PFSK-1 (cell line): Measurements from ENCODE around the gene PRR3.

ENCODE experiments used
- FOXP2 ChIP-seq: optimal IDR thresholded peaks from 2 replicates; pipeline ENCODE3; 2011; ENCODE audit warnings: borderline replicate concordance, control low read depth, inconsistent platforms; ENCODE audit not compliant: insufficient read depth; ENCODE audit errors: extremely low read length, extremely low read depth
- POLR2AphosphoS5 ChIP-seq: IDR thresholded peaks from 2 replicates; pipeline ENCODE4 v1.6.1; 2012; ENCODE audit warnings: low read depth, mild to moderate bottlenecking, control low read depth, low read length, moderate library complexity
- SIN3A ChIP-seq: IDR thresholded peaks from 2 replicates; pipeline ENCODE4 v1.6.1; 2012; ENCODE audit warnings: mild to moderate bottlenecking, low read length, moderate library complexity, borderline replicate concordance; ENCODE audit not compliant: insufficient read depth
- TAF1 ChIP-seq: IDR thresholded peaks from 2 replicates; pipeline ENCODE4 v1.6.1; 2012; ENCODE audit warnings: low read length, control low read depth, borderline replicate concordance; ENCODE audit not compliant: insufficient read depth
- TF ChIP-seq, protein P1 (sequence below), 2 experiments: IDR thresholded peaks; 2 replicates each; pipeline versions ENCODE4 v1.6.1 to v1.8.0; 2011 to 2012; ENCODE audit warnings: low read depth in 2 of 2, low read length in 2 of 2, control low read depth in 1 of 2, inconsistent platforms in 1 of 2, mild to moderate bottlenecking in 1 of 2, moderate library complexity in 1 of 2; ENCODE audit not compliant: insufficient read depth in 1 of 2

PRR3 gene

DNA sequence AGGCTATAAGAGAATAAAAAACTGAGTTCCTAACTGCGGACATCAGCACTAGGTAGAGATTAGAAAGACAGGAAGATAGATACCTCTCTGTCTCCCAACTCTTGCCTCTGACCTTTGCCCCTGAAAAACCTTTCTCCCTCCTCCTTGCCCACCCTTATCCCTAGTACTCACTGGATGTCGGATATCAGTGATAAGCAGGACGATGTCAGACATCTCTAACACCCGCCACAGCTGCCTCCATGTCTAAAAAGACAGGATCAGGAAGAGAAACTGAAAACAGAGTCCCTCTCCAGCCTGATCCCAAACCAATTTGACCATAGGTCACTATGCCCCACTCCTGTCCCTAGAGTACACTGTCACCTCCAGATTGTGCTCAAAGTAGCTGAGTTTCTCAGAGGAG, 2.7 kb upstream of the PRR3 start:
- TF ChIP-seq SIN3A (no peak), POLR2AphosphoS5 (no peak), FOXP2 (no peak), TAF1 (no peak)
- TF ChIP-seq, protein P1, sequence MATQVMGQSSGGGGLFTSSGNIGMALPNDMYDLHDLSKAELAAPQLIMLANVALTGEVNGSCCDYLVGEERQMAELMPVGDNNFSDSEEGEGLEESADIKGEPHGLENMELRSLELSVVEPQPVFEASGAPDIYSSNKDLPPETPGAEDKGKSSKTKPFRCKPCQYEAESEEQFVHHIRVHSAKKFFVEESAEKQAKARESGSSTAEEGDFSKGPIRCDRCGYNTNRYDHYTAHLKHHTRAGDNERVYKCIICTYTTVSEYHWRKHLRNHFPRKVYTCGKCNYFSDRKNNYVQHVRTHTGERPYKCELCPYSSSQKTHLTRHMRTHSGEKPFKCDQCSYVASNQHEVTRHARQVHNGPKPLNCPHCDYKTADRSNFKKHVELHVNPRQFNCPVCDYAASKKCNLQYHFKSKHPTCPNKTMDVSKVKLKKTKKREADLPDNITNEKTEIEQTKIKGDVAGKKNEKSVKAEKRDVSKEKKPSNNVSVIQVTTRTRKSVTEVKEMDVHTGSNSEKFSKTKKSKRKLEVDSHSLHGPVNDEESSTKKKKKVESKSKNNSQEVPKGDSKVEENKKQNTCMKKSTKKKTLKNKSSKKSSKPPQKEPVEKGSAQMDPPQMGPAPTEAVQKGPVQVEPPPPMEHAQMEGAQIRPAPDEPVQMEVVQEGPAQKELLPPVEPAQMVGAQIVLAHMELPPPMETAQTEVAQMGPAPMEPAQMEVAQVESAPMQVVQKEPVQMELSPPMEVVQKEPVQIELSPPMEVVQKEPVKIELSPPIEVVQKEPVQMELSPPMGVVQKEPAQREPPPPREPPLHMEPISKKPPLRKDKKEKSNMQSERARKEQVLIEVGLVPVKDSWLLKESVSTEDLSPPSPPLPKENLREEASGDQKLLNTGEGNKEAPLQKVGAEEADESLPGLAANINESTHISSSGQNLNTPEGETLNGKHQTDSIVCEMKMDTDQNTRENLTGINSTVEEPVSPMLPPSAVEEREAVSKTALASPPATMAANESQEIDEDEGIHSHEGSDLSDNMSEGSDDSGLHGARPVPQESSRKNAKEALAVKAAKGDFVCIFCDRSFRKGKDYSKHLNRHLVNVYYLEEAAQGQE (IDR thresholded peaks at IDR 0.05; ENCODE audit: insufficient read depth in 1 of 2, low read depth in 2 of 2, low read length in 2 of 2) = no peak

DNA sequence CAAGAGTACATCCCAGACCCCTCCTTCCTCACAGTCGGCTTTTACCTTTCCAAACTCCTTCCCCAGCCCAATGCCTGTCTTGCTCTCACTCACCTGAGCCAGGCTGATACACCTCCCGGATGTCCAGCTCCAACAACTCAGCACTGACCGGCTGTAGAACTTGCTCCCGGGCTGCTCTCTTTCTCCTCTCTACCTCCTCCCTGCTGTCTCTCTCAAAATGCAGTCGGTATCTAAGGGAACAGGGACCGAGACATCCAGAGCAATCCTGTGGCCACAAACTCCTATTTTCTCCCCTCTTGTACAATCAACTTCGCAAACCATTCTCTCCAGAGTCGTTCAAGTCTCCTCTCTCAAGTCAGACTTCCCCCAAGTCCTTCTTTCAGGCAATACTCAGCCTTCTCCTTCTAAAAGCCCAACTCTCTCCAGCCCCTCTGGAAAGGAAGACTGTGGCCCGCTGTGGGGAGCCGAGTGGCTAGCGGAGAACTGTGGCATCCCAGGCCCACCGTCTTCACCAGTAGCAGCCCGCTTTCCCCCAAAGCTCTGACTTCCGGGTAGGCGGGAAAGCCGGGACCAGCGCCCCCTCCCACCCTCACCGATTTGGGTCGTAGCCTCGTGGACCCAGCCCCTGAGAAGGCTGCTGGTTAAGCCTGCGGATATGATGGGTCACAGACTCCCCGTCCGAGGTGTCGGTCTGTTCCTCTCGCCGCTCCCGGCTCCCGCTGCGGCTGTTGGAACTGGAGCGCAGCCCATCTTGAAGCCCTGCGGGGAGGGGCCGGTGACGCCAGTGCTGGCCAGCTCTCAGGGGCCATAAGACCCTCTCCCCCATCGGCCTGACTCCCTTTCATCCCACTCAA, 1.9 kb upstream of the PRR3 start:
- TF ChIP-seq FOXP2 = no peak
- no peak for TF ChIP-seq TAF1
- TF ChIP-seq, protein P1 (IDR thresholded peaks at IDR 0.05; ENCODE audit: insufficient read depth in 1 of 2, low read depth in 2 of 2, low read length in 2 of 2) = no peak
- TF ChIP-seq SIN3A = no peak
- no peak for TF ChIP-seq POLR2AphosphoS5

- TF ChIP-seq FOXP2 (no peak), TAF1 (no peak), POLR2AphosphoS5 (no peak), SIN3A (no peak)
- TF ChIP-seq, protein P1 (IDR thresholded peaks at IDR 0.05; ENCODE audit: insufficient read depth in 1 of 2, low read depth in 2 of 2, low read length in 2 of 2) = no peak
Measured at GRCh38 chr6:30555816-30556065, 1.4 kb upstream of the PRR3 start.

- TF ChIP-seq TAF1 (peak; percentile 46; the same call in 1 of the 2 replicates), POLR2AphosphoS5 (peak; percentile 43; the same call in 1 of the 2 replicates), SIN3A (peak; percentile 70; the same call in 1 of the 2 replicates), FOXP2 (peak; percentile 86)
- TF ChIP-seq, protein P1 (IDR thresholded peaks at IDR 0.05; ENCODE audit: insufficient read depth in 1 of 2, low read depth in 2 of 2, low read length in 2 of 2) = peak in 1 of 2 experiments; percentile 13; a peak in 1 of 4 replicates
Measured at GRCh38 chr6:30556066-30556905, 809 bp upstream of the PRR3 start, which contains the start of gene GNL1. TSS of gene GNL1 (minus strand) at chr6:30556489. CDS start at chr6:30556203, 286 bp downstream.
